ENCODE data around the gene COQ8B. TPM values are rescaled to one million over a fixed set of nuclear protein-coding genes. Genes with fewer than 3 reads are reported as not detected.
"Not testable (repeated sequence)": the region's sequence is repeated elsewhere in the genome, so short reads cannot be mapped to it uniquely, and the experiment has no call there.

The COQ8B gene
- total RNA-seq, result 32.4 TPM
- polyA plus RNA-seq, result 10 to 100 TPM; 10.6 to 15.0 (median 13.5) TPM

DNA sequence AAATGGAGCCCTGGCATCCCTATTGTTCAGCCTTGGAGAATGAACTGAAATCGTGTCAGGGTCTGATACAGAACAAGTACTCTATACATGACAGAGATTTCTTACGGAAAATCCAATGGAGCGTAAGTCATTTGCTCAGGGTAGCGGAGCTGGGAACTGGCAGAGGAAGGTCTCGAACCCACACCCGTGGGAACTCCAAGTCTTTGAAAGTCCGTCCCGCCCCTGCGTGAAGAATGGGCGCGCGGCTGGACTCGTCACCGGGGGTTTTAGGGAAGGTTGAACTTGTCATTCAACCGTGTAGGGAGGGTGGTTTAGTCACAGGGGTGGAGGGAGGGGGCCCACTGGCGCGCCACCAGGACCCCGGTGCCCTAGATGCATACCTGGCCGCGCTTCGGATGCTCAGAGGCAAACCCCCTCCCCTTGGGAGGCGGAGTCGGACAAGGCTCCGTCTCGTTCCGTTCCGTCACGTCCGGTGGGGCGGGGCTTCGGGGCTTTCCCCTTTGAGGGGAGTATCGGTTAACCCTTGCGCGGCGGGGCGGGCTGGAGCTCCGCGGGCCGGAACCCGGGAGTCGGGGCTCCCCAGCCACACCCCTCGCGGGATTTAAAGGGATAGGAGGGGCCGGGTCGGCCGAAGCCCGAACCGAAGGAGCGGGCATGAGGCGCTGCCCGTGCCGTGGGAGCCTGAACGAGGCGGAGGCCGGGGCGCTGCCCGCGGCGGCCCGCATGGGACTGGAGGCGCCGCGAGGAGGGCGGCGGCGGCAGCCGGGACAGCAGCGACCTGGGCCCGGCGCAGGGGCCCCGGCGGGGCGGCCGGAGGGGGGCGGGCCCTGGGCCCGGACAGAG, at the start of gene COQ8B, which contains the start of gene ITPKC:
Gene COQ8B (minus strand): TSS at position 405 of the 843 bp plus-strand sequence. CDS start 2,254 bp downstream, outside the sequence.
Gene ITPKC (plus strand): TSS at position 631 of the 843 bp plus-strand sequence. CDS start 24 bp downstream, at position 655.
- Mint-ChIP-seq H3K36me3 (peaks cover 9% of the 10 kb centered on the region), H3K27me3 (no peaks in the 10 kb centered on the region), H3K4me3 (peak within 1 kb of the TSS; percentile 93 to 98 (median 94)), H3K9me3 (no peaks in the 10 kb centered on the region), H3K4me1 (peaks cover 11 to 77% (median 36%) of the 10 kb centered on the region in 4 donors), H3K27ac (peak within 1 kb of the TSS; percentile 95 to 99 (median 97))
- peak; percentile 98 to 100 (median 99) for DNase-seq
- no peaks in the 10 kb centered on the region for H3K9me3 ChIP-seq (ENCODE audit: control insufficient read depth in 2 of 2, low read length in 2 of 2)
- no peaks in the 10 kb centered on the region for H3K27me3 ChIP-seq (ENCODE audit: control insufficient read depth, insufficient read depth, low read length)
- H3K4me3 ChIP-seq (ENCODE audit: low read depth, low read length), result peak within 1 kb of the TSS; percentile 92
- no peaks in the 10 kb centered on the region for H3K36me3 ChIP-seq (ENCODE audit: control insufficient read depth, insufficient read depth, low read length)
- ATAC-seq (ENCODE audit: low read depth in 2 of 2), result peak; percentile 78
- peak within 1 kb of the TSS; percentile 94 for H3K27ac ChIP-seq (ENCODE audit: insufficient read depth, low read length, poor library complexity, severe bottlenecking)
- peaks cover 55% of the 10 kb centered on the region for H3K4me1 ChIP-seq (ENCODE audit: control insufficient read depth, insufficient read depth, low read length, poor library complexity, severe bottlenecking)

DNA sequence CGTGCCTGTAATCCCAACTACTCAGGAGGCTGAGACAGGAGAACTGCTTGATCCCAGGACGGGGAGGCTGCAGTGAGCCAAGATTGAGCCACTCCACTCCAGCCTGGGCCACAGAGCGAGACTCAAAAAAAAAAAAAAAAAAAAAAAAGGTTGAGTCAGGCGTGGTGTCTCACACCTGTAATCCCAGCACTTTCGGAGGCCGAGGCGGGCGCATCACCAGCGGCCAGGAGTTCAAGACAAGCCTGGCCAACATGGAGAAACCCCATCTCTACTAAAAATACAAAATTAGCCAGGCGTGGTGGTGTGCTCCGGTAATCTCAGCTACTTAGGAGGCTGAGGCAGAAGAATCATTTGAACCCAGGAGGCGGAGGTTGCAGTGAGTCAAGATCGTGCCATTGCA, 49.7 kb upstream of the COQ8B start:
- DNase-seq; ATAC-seq (ENCODE audit: low read depth in 2 of 2); H3K9me3 Mint-ChIP-seq; H3K4me1 ChIP-seq (ENCODE audit: control insufficient read depth, insufficient read depth, low read length, poor library complexity, severe bottlenecking); H3K4me3 Mint-ChIP-seq; H3K27me3 ChIP-seq (ENCODE audit: control insufficient read depth, insufficient read depth, low read length); H3K27ac ChIP-seq (ENCODE audit: insufficient read depth, low read length, poor library complexity, severe bottlenecking); H3K27ac Mint-ChIP-seq; H3K9me3 ChIP-seq (ENCODE audit: control insufficient read depth in 2 of 2, low read length in 2 of 2); H3K27me3 Mint-ChIP-seq; H3K4me3 ChIP-seq (ENCODE audit: low read depth, low read length): not testable (repeated sequence)
- peaks cover 37% of the 10 kb centered on the region for H3K36me3 Mint-ChIP-seq
- peaks cover 52% of the 10 kb centered on the region for H3K36me3 ChIP-seq (ENCODE audit: control insufficient read depth, insufficient read depth, low read length)
- peaks cover 5 to 22% (median 7%) of the 10 kb centered on the region in 4 donors for H3K4me1 Mint-ChIP-seq

DNA sequence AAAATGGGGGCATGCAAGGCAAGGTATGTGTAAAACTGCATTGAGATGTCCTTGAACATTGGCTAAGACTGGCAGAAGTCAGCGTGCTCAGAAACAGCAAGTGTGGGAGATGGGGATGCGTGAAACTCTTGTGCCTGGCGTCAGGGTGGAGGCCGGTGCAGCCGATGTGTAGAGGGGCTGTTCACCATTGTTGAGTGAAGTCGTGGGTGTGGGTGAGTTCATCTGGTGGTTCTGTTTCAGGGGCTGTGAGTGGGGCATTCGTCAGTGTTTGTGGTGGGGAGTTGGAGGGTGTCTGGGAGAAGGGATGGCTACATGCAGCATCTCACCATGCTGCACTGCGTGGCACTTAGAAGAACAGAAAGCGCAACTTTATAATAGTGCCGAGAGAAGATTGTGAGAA, 47.3 kb upstream of the COQ8B start:
- Mint-ChIP-seq H3K9me3 (no peaks in the 10 kb centered on the region), H3K27ac (peak overlapping the region in 1 of 3 donors; percentile 42), H3K36me3 (peaks cover 41% of the 10 kb centered on the region), H3K4me3 (no peak overlapping the region), H3K27me3 (no peaks in the 10 kb centered on the region), H3K4me1 (peaks cover 2 to 20% (median 5%) of the 10 kb centered on the region in 4 donors)
- Histone ChIP-seq H3K36me3 (ENCODE audit: control insufficient read depth, insufficient read depth, low read length) (peaks cover 76% of the 10 kb centered on the region), H3K9me3 (ENCODE audit: control insufficient read depth in 2 of 2, low read length in 2 of 2) (no peaks in the 10 kb centered on the region), H3K27me3 (ENCODE audit: control insufficient read depth, insufficient read depth, low read length) (no peaks in the 10 kb centered on the region), H3K27ac (ENCODE audit: insufficient read depth, low read length, poor library complexity, severe bottlenecking) (no peak overlapping the region), H3K4me3 (ENCODE audit: low read depth, low read length) (no peak overlapping the region), H3K4me1 (ENCODE audit: control insufficient read depth, insufficient read depth, low read length, poor library complexity, severe bottlenecking) (no peaks in the 10 kb centered on the region)
- no peak for DNase-seq
- ATAC-seq (ENCODE audit: low read depth in 2 of 2), result no peak

DNA sequence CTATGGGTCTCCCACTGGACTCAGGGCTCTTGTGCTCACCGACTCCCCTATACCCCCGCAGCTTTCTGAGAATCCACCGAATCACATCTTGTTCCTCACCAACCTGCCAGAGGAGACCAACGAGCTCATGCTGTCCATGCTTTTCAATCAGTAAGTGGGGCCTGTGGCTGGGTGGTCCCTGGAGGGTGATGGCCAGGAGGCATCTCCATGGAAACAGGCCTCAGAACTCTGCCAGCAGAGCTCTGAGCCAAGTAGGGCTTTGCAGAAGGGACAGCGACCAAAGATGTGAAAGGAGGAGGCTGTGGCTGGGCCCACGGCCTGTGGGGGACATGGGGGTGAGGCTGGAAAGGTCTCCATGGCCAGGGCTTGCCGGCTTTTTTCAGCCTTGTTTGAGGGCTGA, 46.8 kb upstream of the COQ8B start:
- H3K4me3 ChIP-seq (ENCODE audit: low read depth, low read length), result no peak overlapping the region
- DNase-seq, result no peak
- peak overlapping the region in 1 of 3 donors; percentile 42 for H3K27ac Mint-ChIP-seq
- no peak for ATAC-seq (ENCODE audit: low read depth in 2 of 2)
- peaks cover 41% of the 10 kb centered on the region for H3K36me3 Mint-ChIP-seq
- peaks cover 78% of the 10 kb centered on the region for H3K36me3 ChIP-seq (ENCODE audit: control insufficient read depth, insufficient read depth, low read length)
- no peaks in the 10 kb centered on the region for H3K9me3 ChIP-seq (ENCODE audit: control insufficient read depth in 2 of 2, low read length in 2 of 2)
- no peaks in the 10 kb centered on the region for H3K9me3 Mint-ChIP-seq
- no peaks in the 10 kb centered on the region for H3K4me1 ChIP-seq (ENCODE audit: control insufficient read depth, insufficient read depth, low read length, poor library complexity, severe bottlenecking)
- no peak overlapping the region for H3K4me3 Mint-ChIP-seq
- peaks cover 2 to 20% (median 5%) of the 10 kb centered on the region in 4 donors for H3K4me1 Mint-ChIP-seq
- H3K27ac ChIP-seq (ENCODE audit: insufficient read depth, low read length, poor library complexity, severe bottlenecking), result no peak overlapping the region
- no peaks in the 10 kb centered on the region for H3K27me3 ChIP-seq (ENCODE audit: control insufficient read depth, insufficient read depth, low read length)
- H3K27me3 Mint-ChIP-seq, result no peaks in the 10 kb centered on the region

GRCh38 chr19:40762754-40763470, 46.2 kb upstream of the COQ8B start:
- ATAC-seq (ENCODE audit: low read depth in 2 of 2) (no peak), DNase-seq (no peak)
- H3K4me1 Mint-ChIP-seq, result peaks cover 4 to 26% (median 5%) of the 10 kb centered on the region in 4 donors
- H3K27me3 Mint-ChIP-seq, result no peaks in the 10 kb centered on the region
- Histone ChIP-seq H3K27ac (ENCODE audit: insufficient read depth, low read length, poor library complexity, severe bottlenecking) (no peak overlapping the region), H3K36me3 (ENCODE audit: control insufficient read depth, insufficient read depth, low read length) (peaks cover 83% of the 10 kb centered on the region), H3K4me3 (ENCODE audit: low read depth, low read length) (no peak overlapping the region), H3K9me3 (ENCODE audit: control insufficient read depth in 2 of 2, low read length in 2 of 2) (no peaks in the 10 kb centered on the region), H3K27me3 (ENCODE audit: control insufficient read depth, insufficient read depth, low read length) (no peaks in the 10 kb centered on the region), H3K4me1 (ENCODE audit: control insufficient read depth, insufficient read depth, low read length, poor library complexity, severe bottlenecking) (no peaks in the 10 kb centered on the region)
- peak overlapping the region in 2 of 4 donors; percentile 15 to 38 for H3K4me3 Mint-ChIP-seq
- H3K27ac Mint-ChIP-seq, result no peak overlapping the region
- H3K9me3 Mint-ChIP-seq, result no peaks in the 10 kb centered on the region
- peaks cover 46% of the 10 kb centered on the region for H3K36me3 Mint-ChIP-seq

- no peaks in the 10 kb centered on the region for H3K9me3 ChIP-seq (ENCODE audit: control insufficient read depth in 2 of 2, low read length in 2 of 2)
- H3K4me3 Mint-ChIP-seq, result peak overlapping the region in 1 of 4 donors; percentile 46
- no peaks in the 10 kb centered on the region for H3K27me3 ChIP-seq (ENCODE audit: control insufficient read depth, insufficient read depth, low read length)
- H3K4me1 Mint-ChIP-seq, result peaks cover 12 to 53% (median 24%) of the 10 kb centered on the region in 4 donors
- no peaks in the 10 kb centered on the region for H3K27me3 Mint-ChIP-seq
- no peak overlapping the region for H3K4me3 ChIP-seq (ENCODE audit: low read depth, low read length)
- H3K27ac ChIP-seq (ENCODE audit: insufficient read depth, low read length, poor library complexity, severe bottlenecking), result no peak overlapping the region
- no peaks in the 10 kb centered on the region for H3K9me3 Mint-ChIP-seq
- H3K27ac Mint-ChIP-seq, result peak overlapping the region in 1 of 3 donors; percentile 17
- no peak for ATAC-seq (ENCODE audit: low read depth in 2 of 2)
- H3K36me3 ChIP-seq (ENCODE audit: control insufficient read depth, insufficient read depth, low read length), result peaks cover 77% of the 10 kb centered on the region
- no peak for DNase-seq
- peaks cover 30% of the 10 kb centered on the region for H3K4me1 ChIP-seq (ENCODE audit: control insufficient read depth, insufficient read depth, low read length, poor library complexity, severe bottlenecking)
- H3K36me3 Mint-ChIP-seq, result peaks cover 55% of the 10 kb centered on the region
Measured at GRCh38 chr19:40759352-40759751, 42.7 kb upstream of the COQ8B start.

- Histone ChIP-seq H3K27me3 (ENCODE audit: control insufficient read depth, insufficient read depth, low read length) (no peaks in the 10 kb centered on the region), H3K4me3 (ENCODE audit: low read depth, low read length) (no peak overlapping the region), H3K27ac (ENCODE audit: insufficient read depth, low read length, poor library complexity, severe bottlenecking) (no peak overlapping the region), H3K4me1 (ENCODE audit: control insufficient read depth, insufficient read depth, low read length, poor library complexity, severe bottlenecking) (peaks cover 38% of the 10 kb centered on the region), H3K9me3 (ENCODE audit: control insufficient read depth in 2 of 2, low read length in 2 of 2) (no peaks in the 10 kb centered on the region), H3K36me3 (ENCODE audit: control insufficient read depth, insufficient read depth, low read length) (peaks cover 68% of the 10 kb centered on the region)
- DNase-seq, result no peak
- Mint-ChIP-seq H3K27ac (peak overlapping the region in 1 of 3 donors; percentile 41), H3K9me3 (no peaks in the 10 kb centered on the region), H3K4me3 (no peak overlapping the region), H3K36me3 (peaks cover 49% of the 10 kb centered on the region), H3K27me3 (no peaks in the 10 kb centered on the region), H3K4me1 (peaks cover 12 to 56% (median 28%) of the 10 kb centered on the region in 4 donors)
- ATAC-seq (ENCODE audit: low read depth in 2 of 2), result no peak
Measured at GRCh38 chr19:40758491-40758890, 41.8 kb upstream of the COQ8B start.
